NCI-H2107 treated with DMSO at 0.1 percent for 48 hours (cell line): Measurements from ENCODE around the gene PRKCSH.
A peak's percentile ranks its signal among the peaks of the same experiment; 100 is the strongest.

Experiments used
- DNase-seq: peaks from one replicate; lab custom pipeline; 2025; ENCODE audit not compliant: unreplicated experiment; lab: John Stamatoyannopoulos, UW

Gene PRKCSH

DNA sequence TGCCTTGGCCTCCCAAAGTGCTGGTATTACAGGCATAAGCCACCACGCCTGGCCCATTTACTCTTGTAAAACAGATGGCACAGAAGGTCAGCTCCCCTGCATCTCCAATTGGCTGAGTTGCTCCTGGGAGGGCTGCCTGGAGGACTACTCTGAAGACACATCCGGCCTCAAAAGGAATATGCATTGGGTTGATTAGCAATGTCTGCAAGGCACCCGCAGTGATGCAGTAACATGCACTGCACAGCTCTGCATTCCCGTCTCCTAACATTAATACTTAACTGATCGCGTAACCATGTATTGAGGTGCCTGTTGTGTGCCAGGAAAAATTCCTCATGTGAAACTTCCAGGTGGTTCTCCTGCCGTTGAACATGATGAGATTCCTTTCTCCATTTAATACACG is 40.4 kb downstream of the PRKCSH start:
- no peak for DNase-seq

DNA sequence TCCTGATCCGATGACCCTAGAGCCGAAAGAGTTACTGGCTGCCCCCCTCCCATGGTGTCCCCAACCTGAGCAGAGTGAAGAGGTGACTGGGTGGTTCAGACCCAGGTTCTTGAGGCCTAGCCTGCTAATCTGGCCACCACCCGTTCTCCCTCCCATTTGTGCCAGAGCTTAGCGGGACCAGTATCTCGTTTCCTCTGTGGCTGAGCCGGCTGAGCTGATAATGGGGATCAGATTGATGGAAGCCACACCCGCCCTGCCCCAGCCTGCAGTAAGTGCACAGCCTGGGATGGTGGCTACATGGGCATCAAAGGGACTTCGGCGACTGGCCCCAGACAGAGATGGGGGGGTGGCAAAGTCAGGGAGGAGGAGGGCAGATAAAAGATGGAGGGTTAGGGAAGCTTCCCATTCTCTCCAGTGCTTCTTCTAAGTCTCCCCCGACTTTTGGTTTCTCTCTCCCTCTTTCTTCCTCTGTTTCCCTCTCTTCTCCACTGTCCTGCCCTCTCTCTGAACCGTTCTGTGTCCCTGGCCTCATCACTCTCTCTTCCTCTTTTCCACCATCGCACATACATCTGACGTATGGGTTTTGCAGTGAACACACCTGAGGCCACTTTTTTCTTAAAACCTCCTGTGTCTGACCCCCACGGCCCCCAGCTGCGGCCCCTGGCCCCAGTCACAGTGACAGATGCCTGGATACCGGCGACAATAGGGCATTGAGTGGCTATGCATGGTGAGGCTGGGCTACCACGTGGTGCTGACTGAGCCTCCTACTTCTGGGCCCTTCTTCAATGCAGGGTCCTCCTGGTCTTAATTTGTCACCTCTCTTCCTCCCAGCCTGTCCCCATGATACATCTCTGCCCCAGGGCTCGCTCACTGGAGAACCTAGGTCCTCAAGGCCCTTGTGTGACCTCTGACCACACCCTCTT is 43.0 kb downstream of the PRKCSH start:
- no peak for DNase-seq

DNA sequence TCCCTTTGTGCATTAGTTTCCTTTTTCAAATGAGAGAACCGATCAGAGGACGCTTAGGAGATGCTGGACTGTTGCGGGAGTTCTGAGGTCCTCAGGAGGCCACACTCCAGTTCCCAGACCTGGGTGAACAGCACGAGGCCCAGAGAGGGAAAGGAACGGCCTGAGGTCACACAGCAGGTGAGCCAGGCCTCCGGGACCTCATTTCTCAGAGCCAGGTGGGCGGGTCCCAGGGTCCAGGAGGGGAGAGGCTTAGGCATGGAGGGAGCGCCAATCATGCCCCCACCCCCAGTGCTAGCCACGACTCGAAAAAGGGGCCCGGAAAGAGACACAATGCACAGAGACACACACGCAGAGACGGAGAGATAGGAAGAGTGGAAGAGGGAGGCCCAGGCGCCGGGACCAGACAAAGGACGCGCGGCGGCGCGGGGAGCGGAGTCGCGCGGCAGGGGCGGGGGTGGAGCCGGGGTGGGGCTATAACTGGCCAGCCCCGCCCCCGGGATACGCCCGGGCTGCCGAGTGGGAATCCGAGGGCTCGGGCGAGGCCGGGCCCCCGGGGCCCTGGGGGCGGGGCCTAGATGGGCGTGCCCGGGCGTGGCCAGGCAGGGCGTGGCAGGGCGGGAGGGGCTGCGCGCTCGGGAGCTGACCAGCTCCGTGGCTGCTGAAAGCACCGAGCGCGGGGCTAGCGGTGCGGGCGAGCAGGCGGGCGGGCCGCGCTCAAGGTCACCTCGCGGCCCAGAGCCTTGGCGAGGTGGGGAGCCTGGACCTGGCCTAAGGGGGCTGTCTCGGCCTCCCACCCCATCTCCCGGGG is 43.9 kb downstream of the PRKCSH start:
- DNase-seq: no peak

DNA sequence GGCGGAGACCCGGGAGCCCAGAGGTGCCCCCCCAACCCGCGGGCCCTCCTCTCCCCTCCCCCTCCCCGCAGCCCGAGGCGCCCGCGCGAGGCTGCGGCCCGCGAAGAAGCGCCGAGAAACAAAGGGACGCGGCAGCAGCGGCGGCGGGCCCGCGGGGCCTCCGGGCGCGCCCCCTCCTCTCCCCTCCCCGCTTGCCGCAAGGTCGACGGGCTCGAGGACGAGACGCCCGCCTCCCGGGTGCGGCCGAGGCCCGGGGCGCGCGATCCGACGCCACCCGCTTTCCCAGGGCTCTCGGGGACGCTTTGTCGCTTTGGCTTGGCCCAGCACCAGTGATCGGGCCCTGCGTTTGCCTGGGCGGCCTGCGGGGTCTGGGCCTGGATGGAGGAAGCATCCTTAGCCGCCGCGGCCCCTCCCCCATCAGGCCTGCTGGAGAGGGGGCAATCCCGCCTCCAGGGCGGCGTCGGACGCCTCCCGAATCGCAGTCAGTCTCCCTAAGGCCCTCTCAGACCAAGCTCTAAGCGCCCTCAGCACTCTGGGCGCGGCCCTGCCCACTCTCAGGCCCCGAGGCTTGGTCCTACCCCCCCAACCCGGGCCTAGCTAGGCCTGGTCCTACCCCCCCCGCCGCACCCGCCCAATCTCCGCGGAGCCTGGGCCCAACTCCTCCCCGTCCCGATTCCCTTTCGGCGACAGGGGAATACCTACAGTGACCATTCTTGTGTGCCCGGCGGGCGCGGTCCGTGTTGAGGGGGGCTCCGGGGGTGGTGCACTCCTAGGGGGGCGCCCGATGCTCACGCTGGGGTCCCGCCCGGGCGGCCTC is 44.7 kb downstream of the PRKCSH start:
- DNase-seq: no peak

DNA sequence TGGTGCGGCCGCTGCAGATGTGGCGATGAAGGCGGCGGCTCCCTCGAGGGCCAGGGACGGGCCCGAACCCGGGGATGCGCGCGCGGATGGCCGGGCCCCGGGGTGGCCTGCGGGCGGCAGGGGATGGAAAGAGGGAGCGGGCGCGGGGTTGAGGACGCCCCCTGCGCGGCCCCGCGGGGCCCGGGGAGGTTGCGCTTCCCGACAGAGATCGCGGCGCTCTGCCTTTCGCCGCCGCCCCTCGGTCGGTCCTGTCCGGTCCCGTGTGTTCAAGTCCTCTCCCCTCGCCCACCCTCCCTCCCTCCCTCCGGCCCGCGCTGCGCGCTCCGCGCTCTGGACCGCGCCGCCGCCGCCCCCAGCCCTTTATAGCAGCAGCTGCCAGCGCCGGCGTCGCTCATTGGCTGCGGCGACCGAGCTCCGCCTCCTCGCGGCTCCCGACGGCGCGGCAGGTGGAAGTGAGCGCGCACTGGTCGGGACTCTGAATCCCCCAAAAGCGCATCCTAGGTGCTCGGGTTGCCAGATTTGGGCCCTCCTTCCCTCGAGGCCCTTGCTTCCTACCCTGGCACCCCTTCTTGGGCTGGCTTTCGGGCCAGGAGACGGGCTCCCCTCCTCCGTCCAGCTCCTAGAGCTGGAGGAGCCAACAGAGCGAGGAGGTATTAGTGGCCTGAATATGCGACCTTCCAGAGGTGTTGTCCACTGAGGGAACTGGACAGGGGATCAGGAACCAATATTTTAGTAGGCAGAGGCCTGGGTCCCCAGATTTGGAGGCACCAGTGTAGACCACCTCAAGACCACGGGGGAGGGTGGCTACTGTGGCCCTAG is 45.5 kb downstream of the PRKCSH start, which contains the start of gene ELAVL3:
Gene ELAVL3, minus strand, starts transcription at position 332 of the 819 bp plus-strand sequence. CDS start 438 bp downstream, outside the sequence.
- DNase-seq: no peak

DNA sequence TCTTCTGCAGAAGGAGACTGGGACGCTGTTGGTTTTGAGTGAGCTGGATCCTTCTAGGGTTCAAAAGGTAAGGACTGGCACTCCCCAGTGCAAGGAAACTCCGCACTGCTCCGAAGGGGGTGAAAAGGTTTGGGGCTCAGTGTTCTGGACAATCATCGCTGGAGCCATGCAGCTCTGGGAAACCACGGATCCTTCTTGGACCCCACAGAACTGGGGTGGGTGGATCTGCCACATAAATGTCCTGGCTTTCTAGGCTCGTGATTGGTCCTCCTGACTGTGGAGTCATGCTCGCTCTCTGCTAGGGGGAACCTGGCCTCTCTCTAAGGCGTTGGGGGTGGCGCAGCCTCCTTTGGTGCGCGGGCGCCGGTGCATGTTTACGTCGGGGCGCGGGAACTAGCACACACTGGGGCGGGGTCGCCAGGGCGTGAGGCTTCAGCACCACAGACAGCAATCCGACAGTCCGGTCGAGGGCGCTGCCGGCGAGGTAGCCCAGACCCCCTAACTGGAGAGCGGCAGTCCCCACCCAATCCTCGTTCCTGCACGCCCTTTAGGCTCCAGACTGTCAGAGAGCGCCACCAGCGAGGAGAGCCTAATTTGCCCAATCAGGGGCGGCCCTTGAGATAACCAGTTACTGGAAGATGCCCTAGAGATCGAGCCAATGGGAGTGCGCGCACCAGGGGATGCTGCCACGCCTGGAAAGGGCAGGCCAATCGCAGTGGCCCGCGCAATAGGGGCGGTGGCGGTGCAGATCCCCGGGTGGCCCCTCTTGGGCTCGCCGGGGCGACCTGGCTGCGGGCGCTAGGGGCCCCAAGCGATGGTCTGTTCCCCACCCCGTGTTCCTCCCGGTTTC is 46.3 kb downstream of the PRKCSH start:
- DNase-seq: peak; percentile 84

DNA sequence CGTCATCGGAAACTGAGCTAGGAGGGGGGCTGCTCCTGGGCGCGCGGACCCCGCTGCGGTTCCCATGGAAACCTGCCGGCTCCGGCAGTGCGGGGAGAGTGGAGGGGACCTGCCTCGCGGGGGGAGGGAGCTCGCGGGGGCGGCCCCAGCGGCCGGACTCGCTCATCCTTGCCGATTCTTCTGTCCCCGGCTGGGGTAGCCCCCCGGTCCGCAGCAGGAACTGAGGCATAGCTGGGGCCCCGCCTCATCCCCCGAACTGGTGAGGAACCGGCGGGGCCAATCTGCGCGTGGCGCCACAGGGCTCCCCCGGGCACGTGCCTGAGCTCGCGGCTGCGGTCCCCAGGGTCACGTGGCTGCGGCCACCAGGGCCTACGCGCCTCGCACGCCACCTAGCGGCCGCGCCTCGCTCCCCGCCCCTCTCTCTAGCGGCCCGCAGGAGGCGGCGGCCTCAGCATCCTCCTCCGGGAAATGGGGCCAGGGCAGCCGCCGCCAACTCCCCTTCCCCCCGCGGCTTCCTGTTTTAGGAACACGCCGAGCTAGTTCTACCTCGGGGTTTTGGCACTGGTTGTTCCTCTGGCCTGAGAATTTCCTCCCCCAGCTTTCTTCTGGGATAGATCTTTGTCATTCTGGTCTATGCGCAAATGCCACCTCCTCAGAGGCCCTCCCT is 47.1 kb downstream of the PRKCSH start:
- DNase-seq: peak; percentile 20

DNA sequence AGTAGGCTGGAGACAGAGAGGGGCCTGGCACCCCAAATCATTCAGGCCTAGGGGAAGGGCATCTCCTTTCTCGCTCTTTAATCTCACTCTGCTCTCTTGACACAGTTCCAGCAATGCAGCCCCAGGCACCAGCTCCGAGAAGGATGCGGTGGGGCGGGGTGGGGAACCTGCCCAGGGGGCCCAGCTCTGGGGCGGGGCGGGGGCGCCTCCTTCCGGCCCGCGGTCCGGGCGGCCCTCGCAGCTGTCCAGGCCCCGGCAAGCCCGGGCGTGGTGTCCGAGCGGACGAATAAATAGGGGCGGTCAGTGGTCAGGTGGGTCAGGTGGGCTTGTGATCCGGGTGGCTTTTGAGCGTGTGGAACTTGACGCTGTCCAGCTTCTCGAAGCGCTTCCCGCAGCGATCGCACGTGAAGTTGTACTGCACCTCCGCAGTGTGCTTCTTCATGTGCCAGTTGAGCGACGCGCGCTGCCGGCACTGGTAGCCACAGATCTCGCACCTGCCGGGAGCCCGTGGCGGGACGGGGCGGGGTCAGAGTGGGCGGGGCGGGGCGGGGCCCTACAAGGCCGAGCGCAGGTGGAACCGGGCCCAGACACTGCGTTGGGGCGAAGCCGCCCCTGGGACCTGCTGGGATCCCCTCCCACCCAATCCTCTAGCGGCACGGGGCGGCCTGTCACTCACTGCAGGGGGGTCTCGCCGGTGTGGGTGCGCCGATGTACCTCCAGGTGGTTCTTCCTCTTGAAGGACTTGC is 48.1 kb downstream of the PRKCSH start:
- DNase-seq: no peak

DNA sequence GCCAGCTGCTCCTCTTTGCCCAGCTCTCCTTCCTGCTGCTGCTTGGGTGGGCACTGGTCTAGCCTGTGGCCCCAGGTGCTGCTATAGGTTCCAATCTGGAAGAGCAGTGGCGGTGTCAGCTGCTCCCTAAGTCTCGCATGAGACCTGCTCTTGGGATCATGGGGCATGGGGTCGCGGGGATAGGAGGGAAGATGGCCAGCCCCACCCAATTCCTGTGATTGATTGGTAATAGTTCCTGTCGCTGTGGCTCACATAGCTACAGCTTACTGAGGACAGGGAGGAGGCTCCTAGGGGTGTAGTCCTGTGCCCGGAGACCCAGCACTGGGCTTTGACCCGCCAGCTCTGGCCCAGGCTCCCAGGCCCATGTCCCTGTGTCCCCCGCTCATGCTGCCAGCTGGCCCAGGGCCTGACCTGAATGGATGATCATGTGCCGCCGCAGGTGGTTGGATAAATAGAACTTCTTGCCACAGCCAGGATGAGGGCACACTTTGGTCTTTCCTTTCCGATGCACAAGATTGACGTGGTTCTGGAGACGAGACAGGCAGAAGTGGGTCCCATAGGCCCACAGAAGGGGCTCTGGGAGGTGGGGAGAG is 49.9 kb downstream of the PRKCSH start:
- no peak for DNase-seq

DNA sequence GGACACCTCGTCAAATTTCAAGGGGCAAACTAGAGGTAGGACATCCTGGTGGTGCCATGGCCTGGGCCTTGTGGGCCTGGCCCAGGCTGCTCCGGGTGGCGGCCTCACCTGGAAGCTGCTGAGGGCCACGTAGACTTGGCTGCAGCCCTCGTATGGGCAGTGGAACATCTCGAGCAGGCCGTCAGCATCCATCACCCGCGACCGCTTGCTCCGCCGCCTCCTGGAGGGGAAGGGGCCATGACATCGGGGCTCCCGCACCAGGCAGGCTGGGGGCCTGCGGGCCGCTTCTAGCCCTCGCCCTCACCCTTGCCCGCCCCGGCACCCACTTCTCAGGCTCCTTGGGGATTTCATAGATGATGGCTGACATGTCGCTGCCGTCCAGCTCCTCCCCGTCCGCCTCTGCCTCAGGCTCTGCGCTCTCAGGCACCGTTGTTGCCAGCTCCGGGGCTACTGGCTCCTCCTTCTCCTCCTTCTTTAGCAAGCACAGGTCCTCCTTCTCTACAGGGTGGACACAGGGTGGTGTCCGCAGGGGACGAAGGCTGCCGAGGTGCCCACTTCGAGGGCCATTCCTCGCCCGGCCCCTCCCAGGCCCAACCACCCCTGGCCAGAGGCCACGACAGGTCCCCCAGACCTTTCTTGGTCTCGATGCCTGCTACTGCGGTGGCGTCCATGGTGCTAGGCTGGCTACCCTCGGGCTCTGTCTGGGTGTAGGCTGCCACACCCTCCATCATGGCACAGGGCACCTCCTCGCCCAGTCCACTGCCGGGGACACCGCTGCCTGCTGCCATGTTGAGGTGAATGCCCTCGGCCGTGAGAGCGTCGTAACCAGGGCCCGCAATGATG is 51.4 kb downstream of the PRKCSH start:
- DNase-seq: no peak

DNA sequence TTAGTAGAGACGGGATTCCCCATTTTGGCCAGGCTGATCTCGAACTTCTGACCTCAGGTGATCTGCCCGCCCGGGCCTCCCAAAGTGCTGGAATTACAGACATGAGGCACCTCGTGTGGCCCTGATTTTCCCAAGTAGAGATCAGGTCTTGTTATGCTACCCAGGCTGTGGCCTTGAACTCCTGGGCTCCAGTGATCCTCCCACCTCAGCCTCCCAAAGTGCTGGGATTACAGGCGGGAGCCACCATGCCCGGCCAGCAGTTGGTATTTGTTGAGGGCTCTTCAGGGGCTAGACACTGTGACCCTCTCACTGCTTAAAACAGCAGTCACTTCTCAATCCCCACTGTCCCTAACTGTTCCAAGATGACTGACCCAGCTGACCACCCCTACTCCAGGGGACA is 53.9 kb downstream of the PRKCSH start:
- no peak for DNase-seq

DNA sequence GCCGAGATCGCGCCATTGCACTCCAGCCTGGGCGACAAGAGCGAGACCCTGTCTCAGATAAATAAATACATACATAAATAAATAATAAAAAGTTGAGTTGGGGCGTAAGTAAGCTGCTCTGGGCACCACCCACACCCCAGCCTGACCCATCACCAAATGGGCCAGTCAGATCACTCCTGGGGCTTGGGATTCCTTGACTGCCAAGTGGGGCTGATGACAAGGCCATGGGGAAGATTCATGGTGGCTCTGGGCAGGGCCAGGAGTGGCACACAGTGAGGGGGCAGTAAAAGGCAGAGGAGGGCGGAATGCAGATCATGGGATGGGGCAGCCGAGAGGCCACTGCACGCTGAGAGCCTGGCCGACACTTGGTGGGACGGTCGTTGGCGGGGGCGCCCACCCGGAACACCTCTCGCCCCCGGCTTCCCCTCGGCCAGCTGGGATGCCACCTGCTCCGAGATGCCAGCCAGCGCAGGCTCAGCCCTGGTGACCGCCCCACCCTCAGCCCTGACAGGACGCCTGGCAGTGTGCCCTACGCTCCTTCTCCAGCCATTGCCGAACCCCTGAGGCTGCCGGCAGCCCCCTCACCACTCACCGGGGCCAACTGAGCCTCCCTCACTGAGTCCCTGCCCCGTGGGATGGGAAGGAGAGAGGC is 59.3 kb downstream of the PRKCSH start:
- no peak for DNase-seq

DNA sequence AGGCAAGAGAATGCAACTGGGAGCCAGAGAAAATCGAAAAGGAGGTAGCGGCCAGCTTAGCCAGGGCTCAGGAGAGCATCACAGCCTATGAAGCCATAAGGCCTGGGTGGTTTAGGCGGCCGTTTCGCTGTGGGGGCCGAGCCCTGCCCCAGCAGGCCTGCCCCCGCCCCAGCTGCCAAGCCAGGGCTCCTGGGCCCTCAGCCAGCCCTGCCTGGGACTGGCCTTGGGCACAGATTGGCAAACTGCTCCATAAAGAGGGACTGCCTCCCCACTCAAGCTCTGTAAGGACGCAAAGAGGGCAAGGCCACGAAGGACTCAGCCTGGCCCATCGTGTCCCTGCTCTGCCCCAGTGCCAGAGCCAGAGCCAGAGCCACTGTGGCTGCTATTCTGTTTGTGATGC is 60.0 kb downstream of the PRKCSH start:
- DNase-seq: no peak

DNA sequence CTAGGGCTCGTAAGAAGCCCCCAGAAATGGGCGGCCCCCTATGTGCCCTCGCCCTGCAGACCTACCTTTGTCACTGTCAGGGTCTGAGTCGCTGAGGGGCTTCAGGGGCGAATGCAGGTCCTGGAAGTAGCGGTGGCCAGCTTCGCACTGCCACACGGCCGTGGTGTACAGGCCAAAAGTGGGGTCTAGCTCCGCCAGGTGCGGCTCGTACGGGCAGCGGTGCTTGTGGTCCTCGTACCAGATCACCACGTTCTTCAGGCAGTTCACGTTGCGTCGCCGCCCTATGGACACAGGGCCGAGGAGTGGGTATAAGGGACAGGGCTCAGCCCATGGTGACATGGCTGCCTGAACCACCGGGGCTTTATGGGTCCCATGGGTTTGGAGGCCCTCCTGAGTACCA is 60.5 kb downstream of the PRKCSH start:
- no peak for DNase-seq

DNA sequence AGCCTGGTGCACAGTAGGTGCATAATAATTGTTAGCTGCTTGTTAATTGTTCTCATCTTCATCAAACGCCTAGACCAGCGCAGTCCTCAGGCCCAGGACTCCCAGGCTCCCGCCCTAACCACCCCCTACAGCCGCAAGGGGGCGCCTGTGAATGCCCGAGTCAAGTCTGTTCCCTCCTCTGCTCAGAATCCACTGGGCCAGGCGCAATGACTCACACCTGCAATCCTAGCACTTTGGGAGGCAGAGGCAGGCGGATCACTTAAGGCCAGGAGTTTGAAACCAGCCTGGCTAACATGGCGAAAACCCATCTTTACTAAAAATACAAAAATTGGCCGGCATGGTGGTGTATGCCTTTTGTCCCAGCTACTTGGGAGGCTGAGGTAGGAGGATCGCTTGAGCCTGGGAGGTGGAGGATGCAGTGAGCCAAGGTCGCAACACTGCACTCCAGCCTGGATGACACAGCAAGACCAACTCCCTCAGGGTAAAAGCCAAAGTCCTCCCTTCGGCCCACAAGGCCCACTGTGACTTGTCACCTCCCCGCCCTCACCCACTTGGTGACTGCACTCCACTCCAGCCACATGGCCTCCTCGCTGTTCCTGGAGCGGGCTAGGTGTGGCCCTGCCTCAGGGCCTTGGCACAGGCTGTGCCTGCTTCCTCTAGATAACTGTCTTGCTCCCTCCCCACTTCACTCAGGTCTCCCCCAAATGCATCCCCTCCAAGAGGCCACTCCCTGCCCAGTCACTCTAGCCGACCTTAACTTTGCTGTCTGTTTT is 61.1 kb downstream of the PRKCSH start:
- no peak for DNase-seq
